MCF 10A (cell line): ENCODE measurements around the gene SEPTIN8. TPM values are rescaled to one million over a fixed set of nuclear protein-coding genes. Genes with fewer than 3 reads are reported as not detected.
A peak's percentile ranks its signal among the peaks of the same experiment; 100 is the strongest.

ENCODE experiments used
- BruUV-seq: library from RNA; stranded (reverse); fragments of 400-500 nt; replicated peaks from 2 replicates; lab custom pipeline; 2021; lab: Mats Ljungman, UMichigan
- CTCF ChIA-PET: fragments of 300-600 bp; sonication (Branson Sonifier 250); formaldehyde crosslinking; extraction: SDS; loops from one replicate; lab custom pipeline; 2021; ENCODE audit warnings: antibody characterized with exemption, inconsistent platforms; lab: Yijun Ruan, JAX
- POLR2A ChIA-PET: fragments of 300-600, 350-650 bp; sonication (Branson Sonifier 250); formaldehyde crosslinking; extraction: SDS; loops from one replicate; lab custom pipeline; 2020; ENCODE audit warnings: antibody characterized with exemption, inconsistent platforms; lab: Yijun Ruan, JAX
- DNase-seq: peaks from one replicate; pipeline ENCODE4 v3.0.0-alpha.2; 2018; ENCODE audit not compliant: unreplicated experiment
- H3K27ac Mint-ChIP-seq: one replicate; pipeline ENCODE4 v1.8.0; 2022; ENCODE audit warnings: mild to moderate bottlenecking, low read depth, mixed read lengths; ENCODE audit not compliant: unreplicated experiment
- H3K27me3 Mint-ChIP-seq: one replicate; pipeline ENCODE4 v1.8.0; 2022; ENCODE audit warnings: mixed read lengths; ENCODE audit not compliant: insufficient read depth, unreplicated experiment
- H3K36me3 Mint-ChIP-seq: one replicate; pipeline ENCODE4 v1.8.0; 2022; ENCODE audit warnings: mild to moderate bottlenecking, moderate library complexity, mixed read lengths; ENCODE audit not compliant: insufficient read depth, unreplicated experiment
- H3K4me1 Mint-ChIP-seq: one replicate; pipeline ENCODE4 v1.8.0; 2022; ENCODE audit warnings: mixed read lengths; ENCODE audit not compliant: insufficient read depth, unreplicated experiment
- H3K4me3 Mint-ChIP-seq: one replicate; pipeline ENCODE4 v1.8.0; 2022; ENCODE audit warnings: mild to moderate bottlenecking, moderate library complexity, mixed read lengths; ENCODE audit not compliant: unreplicated experiment
- H3K9me3 Mint-ChIP-seq: one replicate; pipeline ENCODE4 v1.8.0; 2022; ENCODE audit warnings: mixed read lengths; ENCODE audit not compliant: unreplicated experiment
- intact Hi-C: fragments of 100-400 bp; cut with micrococcal nuclease; formaldehyde crosslinking; loops from 2 replicates; pipeline ENCODE4 v1.14.1; 2022
- total RNA-seq: library from RNA; stranded (reverse); gene quantifications from 2 replicates; pipeline ENCODE4 v1.2.3, GENCODE V29; 2022
- TF ChIP-seq, protein P1 (sequence below): fragments of 200-600 bp; IDR thresholded peaks from one replicate; pipeline ENCODE4 v1.8.0; 2022; ENCODE audit warnings: antibody characterized with exemption, mild to moderate bottlenecking; ENCODE audit not compliant: unreplicated experiment

SEPTIN8 gene
- total RNA-seq, 1 experiment from 2014 or later, result 34.8 TPM

DNA sequence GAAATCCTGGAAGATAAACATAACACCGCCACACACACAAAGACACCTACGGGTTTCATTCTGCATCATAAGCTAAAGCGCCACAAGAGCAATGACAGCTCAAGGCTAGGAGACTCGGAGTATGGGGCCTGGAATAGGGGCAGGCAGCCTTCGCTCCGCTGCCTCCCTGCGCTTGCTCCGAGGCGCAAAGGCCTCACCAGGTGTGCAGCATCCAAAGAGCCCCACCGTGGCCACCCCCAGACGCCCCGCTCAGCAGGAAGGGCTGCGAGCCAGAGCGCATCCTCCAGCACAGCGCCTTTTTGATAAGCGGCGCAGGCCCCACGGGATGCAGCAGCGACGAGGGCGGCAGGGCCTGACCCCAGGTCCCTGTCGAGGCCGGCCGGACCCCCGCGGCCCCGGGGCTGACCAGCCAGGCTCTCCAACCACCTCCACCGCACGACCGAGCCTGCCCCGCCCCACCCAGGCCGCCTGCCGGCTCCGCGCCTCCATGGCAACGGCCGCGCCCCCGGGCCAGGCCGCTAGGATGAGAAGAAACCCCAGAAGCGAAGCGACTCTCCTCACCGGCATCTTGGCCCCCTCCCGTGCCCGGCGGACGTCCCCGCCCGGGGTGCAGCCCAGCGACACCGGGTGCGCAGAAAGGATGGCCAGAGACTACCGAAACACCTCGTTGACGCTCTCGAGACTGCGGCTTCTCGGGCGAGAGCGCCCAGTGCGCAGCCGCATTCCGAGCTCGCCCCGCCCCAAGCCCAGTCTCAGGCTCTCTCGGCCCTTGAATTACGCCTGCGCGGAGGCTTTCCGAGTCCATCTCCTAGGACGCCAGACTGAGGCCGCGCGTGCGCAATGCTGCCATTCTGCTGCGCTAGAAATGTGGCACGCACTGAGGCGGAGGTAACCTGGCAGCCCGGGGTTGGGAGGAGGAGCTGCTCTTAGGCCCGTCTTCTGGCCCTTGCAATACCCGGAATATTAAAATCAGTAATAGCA lies 39.9 kb downstream of the SEPTIN8 start, which contains the start of gene KIF3A:
Gene KIF3A, minus strand, starts transcription at position 694 of the 981 bp plus-strand sequence. Its CDS starts 127 bp downstream, at position 567.
- Mint-ChIP-seq H3K27me3 (peaks cover 5% of the 10 kb centered on the region), H3K36me3 (peaks cover 19% of the 10 kb centered on the region), H3K4me1 (peaks cover 38% of the 10 kb centered on the region), H3K9me3 (no peaks in the 10 kb centered on the region), H3K27ac (peak within 1 kb of the TSS; percentile 29), H3K4me3 (peak within 1 kb of the TSS; percentile 89)
- peak; percentile 100 for DNase-seq
- CTCF ChIA-PET, result interaction anchor here (0.5 to 1.9 kb wide), 11 partner anchors 10 to 671 kb away, joined by 3 to 6 read pairs (median 3); partner anchors contain the start of genes CCNI2 and GDF9
- BruUV-seq, result no TSS peak
- POLR2A ChIA-PET, result interaction anchor here (0.6 to 3.3 kb wide), 37 partner anchors 9 to 1573 kb away, joined by 3 to 29 read pairs (median 4); partner anchors contain the start of genes GDF9, HSPA4, RAD50 and SEPTIN8
- intact Hi-C loops, result loop anchor here (1.0 kb wide), 1 partner anchor 39 kb away; no protein-coding TSS in a partner anchor
- TF ChIP-seq, protein P1, sequence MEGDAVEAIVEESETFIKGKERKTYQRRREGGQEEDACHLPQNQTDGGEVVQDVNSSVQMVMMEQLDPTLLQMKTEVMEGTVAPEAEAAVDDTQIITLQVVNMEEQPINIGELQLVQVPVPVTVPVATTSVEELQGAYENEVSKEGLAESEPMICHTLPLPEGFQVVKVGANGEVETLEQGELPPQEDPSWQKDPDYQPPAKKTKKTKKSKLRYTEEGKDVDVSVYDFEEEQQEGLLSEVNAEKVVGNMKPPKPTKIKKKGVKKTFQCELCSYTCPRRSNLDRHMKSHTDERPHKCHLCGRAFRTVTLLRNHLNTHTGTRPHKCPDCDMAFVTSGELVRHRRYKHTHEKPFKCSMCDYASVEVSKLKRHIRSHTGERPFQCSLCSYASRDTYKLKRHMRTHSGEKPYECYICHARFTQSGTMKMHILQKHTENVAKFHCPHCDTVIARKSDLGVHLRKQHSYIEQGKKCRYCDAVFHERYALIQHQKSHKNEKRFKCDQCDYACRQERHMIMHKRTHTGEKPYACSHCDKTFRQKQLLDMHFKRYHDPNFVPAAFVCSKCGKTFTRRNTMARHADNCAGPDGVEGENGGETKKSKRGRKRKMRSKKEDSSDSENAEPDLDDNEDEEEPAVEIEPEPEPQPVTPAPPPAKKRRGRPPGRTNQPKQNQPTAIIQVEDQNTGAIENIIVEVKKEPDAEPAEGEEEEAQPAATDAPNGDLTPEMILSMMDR, result no peak

DNA sequence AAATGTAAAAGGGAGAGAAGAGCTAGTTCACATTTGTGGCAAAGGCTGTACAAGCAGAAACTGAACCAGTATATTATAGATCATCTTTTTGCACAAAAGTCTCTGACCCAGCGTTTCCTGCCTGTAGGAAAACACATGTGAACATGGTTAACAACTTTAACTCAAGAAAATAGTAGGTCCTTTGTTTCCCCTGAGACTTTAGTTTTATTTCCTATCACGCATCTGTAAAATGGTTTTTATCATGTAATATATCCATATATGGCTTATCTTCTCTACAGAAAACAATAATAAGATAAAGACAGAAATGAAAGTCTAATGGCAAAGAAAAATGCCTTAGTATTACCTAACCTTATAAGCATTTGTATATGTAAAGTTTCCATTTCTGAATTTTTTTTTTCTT lies 42.4 kb downstream of the SEPTIN8 start:
- intact Hi-C loops, result no loop called here
- Mint-ChIP-seq H3K27ac (no peak overlapping the region), H3K27me3 (no peaks in the 10 kb centered on the region), H3K4me3 (no peak overlapping the region), H3K4me1 (peaks cover 38% of the 10 kb centered on the region), H3K36me3 (peaks cover 30% of the 10 kb centered on the region), H3K9me3 (no peaks in the 10 kb centered on the region)
- TF ChIP-seq, protein P1, result no peak
- no peak for DNase-seq
- ChIA-PET CTCF (no interaction called here), POLR2A (interaction anchor here (0.7 to 0.9 kb wide), 2 partner anchors 15 to 316 kb away, joined by 3 to 4 read pairs; no protein-coding TSS in a partner anchor)
- BruUV-seq, result no TSS peak

DNA sequence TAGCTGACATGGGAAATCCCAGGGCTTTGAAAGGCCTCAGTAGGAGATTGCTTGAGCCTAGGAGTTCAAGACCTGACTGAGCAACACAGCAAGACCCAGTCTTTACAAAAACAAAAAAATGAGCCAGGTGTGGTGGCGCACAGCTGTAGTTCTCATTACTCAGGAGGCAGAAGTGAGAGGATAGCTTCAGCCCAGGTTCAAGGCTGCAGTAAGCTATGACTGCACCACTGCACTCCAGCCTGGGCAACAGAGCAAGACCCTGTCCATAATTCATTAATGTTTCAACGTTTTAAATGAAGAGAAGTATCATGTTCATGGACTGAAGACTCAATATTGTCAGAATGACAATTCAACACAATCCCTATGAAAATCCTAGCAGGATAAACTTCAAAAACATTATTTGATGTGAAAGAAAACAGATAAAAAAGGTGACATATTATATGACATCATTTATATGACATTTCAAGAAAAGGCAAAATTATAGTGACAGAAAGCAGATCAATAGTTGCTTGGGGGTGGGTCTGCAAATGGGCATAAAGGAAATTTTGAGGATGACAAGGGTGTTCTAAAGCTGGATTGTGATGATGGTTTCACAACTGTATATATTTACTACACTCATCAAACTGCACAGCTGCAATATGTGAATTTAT lies 43.4 kb downstream of the SEPTIN8 start:
- H3K4me3 Mint-ChIP-seq, result no peak overlapping the region
- ChIA-PET POLR2A (interaction anchor here (0.9 to 1.2 kb wide), 4 partner anchors 16 to 135 kb away, joined by 3 to 4 read pairs (median 3); no protein-coding TSS in a partner anchor), CTCF (interaction anchor here (0.8 to 2.8 kb wide), 4 partner anchors 18 to 87 kb away, joined by 3 to 13 read pairs (median 4); no protein-coding TSS in a partner anchor)
- no peak for DNase-seq
- no peak overlapping the region for H3K27ac Mint-ChIP-seq
- no peaks in the 10 kb centered on the region for H3K27me3 Mint-ChIP-seq
- peaks cover 39% of the 10 kb centered on the region for H3K36me3 Mint-ChIP-seq
- intact Hi-C loops, result no loop called here
- H3K9me3 Mint-ChIP-seq, result no peaks in the 10 kb centered on the region
- no TSS peak for BruUV-seq
- TF ChIP-seq, protein P1, result no peak
- peaks cover 33% of the 10 kb centered on the region for H3K4me1 Mint-ChIP-seq
